Measurements from ENCODE around the gene DXO.
A peak's percentile ranks its signal among the peaks of the same experiment; 100 is the strongest.

The DXO gene

GRCh38 chr6:31966997-31967925, 4.7 kb downstream of the DXO start:
- no peak for TF ChIP-seq CTCF (conservative IDR thresholded peaks at IDR 0.05; ENCODE audit: low read depth, low read length)
- no peak for DNase-seq (ENCODE audit: low read depth)
- no peak overlapping the region for H3K4me3 ChIP-seq (ENCODE audit: low read depth, low read length)

GRCh38 chr6:31966506-31966905, 5.4 kb downstream of the DXO start:
- no peak for TF ChIP-seq CTCF (conservative IDR thresholded peaks at IDR 0.05; ENCODE audit: low read depth, low read length)
- H3K4me3 ChIP-seq (ENCODE audit: low read depth, low read length) = no peak overlapping the region
- DNase-seq (ENCODE audit: low read depth) = no peak

- no peak overlapping the region for H3K4me3 ChIP-seq (ENCODE audit: low read depth, low read length)
- TF ChIP-seq CTCF (conservative IDR thresholded peaks at IDR 0.05; ENCODE audit: low read depth, low read length) = no peak
- DNase-seq (ENCODE audit: low read depth) = no peak
Observed at GRCh38 chr6:31965700-31966099, 6.2 kb downstream of the DXO start.

GRCh38 chr6:31963921-31964320, 8.0 kb downstream of the DXO start:
- no peak for TF ChIP-seq CTCF (conservative IDR thresholded peaks at IDR 0.05; ENCODE audit: low read depth, low read length)
- DNase-seq (ENCODE audit: low read depth) = no peak
- H3K4me3 ChIP-seq (ENCODE audit: low read depth, low read length) = no peak overlapping the region

- DNase-seq (ENCODE audit: low read depth) = no peak
- H3K4me3 ChIP-seq (ENCODE audit: low read depth, low read length) = no peak overlapping the region
- no peak for TF ChIP-seq CTCF (conservative IDR thresholded peaks at IDR 0.05; ENCODE audit: low read depth, low read length)
Observed at GRCh38 chr6:31961616-31962015, 10.3 kb downstream of the DXO start.

GRCh38 chr6:31958741-31959739, 12.9 kb downstream of the DXO start, which contains the start of the genes NELFE and SKIC2:
TSS of gene NELFE (minus strand) at chr6:31958971. CDS start at chr6:31958446, 525 bp downstream.
TSS of gene SKIC2 (plus strand) at chr6:31959175. CDS start at chr6:31959193, 18 bp downstream.
- peak within 1 kb of the TSS; percentile 97 for H3K4me3 ChIP-seq (ENCODE audit: low read depth, low read length)
- TF ChIP-seq CTCF (conservative IDR thresholded peaks at IDR 0.05; ENCODE audit: low read depth, low read length) = no peak
- peak; percentile 98 for DNase-seq (ENCODE audit: low read depth)
